ENCODE data around the gene ITGB7.

Gene ITGB7

DNA sequence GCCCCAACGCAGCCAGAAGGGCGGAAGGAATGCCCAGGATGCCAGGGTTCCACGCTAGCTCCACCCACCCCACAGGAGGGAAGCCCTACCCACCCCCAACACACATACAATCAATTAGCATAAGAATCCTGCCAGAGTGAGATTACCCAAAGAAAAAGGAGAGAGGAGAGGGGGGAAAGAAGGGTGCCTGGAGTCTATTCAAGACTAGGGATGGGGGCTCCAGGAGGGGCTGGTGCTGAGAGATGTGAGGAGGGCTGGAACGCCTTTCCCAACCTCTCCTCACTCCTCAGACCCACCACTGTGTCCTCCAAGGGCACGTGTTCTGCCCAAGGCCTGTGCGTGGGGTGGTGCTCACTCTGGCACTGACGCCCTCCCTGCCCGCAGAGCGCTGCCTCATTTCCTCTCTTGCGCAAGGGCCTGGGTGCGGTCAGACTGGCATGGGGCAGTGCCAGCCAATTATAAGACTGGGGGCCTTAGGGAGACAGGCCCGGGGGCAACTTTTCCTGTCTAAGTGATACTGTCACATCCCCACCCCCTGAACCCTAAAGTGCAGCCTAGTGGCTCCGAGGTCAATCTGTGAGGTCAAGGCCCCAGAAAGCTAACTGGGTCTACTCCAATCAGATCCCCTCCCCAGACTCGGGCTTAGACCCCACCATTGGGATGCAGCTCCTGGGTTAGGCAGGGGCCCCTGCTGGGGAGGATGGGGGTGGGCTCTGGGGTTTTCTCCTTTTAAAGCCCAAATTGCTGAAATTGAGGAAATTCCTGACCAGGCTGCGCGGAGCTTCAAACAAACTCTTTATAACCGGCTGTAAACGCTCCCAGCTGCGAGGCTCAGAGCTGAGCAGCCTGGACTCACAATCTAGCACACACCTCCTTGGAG lies 10.2 kb upstream of the ITGB7 start:
- TF ChIP-seq GATA3 (IDR thresholded peaks at IDR 0.05; ENCODE audit: low read depth, low read length) = no peak
- no peak for TF ChIP-seq GATA2 (IDR thresholded peaks at IDR 0.05; ENCODE audit: low read depth, low read length)

DNA sequence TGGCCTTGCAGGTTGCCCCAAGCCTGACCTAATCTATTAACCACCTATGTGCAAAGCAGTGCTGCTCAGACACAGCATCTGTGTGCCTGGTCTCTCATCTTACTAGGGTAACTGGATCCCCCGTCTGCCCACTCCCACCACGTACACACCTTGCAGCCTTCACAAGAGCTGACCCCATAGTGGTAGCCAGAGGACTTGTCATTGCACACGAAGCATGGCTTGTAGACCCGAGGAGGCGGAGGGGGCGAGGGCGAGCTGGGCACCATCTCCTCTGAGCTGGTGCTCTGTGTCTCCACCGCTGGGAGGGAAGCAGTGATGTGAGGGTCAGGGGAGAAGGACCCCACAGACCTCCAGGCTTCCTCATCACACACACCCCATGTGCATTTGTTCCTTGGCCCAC lies 8.4 kb upstream of the ITGB7 start:
- no peak for TF ChIP-seq GATA2 (IDR thresholded peaks at IDR 0.05; ENCODE audit: low read depth, low read length)
- TF ChIP-seq GATA3 (IDR thresholded peaks at IDR 0.05; ENCODE audit: low read depth, low read length) = no peak

DNA sequence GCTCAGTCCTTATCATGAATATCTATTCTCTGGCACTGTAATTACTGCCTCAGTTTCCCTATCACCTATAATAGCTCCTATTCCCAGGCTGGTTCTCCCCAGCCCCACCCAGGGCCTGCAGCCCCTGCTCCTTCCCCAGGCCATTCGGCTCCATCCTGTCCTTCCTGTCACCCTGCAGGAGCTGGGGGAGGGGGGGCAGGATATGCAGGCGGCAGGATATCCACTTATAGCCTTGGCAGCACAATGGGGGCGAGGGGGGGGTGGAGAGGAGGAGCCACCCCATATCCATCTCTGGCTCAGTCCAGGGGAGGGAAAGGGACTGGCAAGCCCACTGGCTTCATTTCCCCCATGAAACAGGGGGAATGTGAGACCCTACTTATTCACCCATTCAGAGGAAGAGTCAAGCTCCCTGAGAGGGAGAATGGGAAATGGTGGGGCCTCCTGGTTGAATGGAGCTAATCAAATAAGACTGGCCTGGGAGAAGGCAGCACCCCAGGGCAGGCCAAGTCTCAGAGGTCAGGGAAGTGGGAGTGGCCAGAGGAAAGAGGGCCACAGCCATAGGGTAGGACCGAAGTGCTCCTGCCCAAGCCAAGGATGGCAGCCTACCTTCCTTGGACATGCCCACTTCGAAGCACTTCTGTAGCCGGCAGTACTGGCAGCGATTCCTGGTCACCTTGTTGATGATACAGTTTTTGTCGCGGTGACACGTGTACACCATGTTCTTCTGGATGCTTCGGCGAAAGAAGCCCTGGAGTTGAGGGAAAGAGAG lies 7.8 kb upstream of the ITGB7 start:
- TF ChIP-seq GATA3 (IDR thresholded peaks at IDR 0.05; ENCODE audit: low read depth, low read length) (no peak), GATA2 (IDR thresholded peaks at IDR 0.05; ENCODE audit: low read depth, low read length) (no peak)

GRCh38 chr12:53214221-53214620 lies 7.2 kb upstream of the ITGB7 start:
- TF ChIP-seq GATA3 (IDR thresholded peaks at IDR 0.05; ENCODE audit: low read depth, low read length) (no peak), GATA2 (IDR thresholded peaks at IDR 0.05; ENCODE audit: low read depth, low read length) (no peak)

GRCh38 chr12:53213348-53213747 lies 6.3 kb upstream of the ITGB7 start:
- no peak; the same call in 1 of the 2 replicates for TF ChIP-seq GATA2 (IDR thresholded peaks at IDR 0.05; ENCODE audit: low read depth, low read length)
- no peak for TF ChIP-seq GATA3 (IDR thresholded peaks at IDR 0.05; ENCODE audit: low read depth, low read length)

GRCh38 chr12:53212931-53213330 lies 5.9 kb upstream of the ITGB7 start:
- TF ChIP-seq GATA2 (IDR thresholded peaks at IDR 0.05; ENCODE audit: low read depth, low read length) (no peak), GATA3 (IDR thresholded peaks at IDR 0.05; ENCODE audit: low read depth, low read length) (no peak)

DNA sequence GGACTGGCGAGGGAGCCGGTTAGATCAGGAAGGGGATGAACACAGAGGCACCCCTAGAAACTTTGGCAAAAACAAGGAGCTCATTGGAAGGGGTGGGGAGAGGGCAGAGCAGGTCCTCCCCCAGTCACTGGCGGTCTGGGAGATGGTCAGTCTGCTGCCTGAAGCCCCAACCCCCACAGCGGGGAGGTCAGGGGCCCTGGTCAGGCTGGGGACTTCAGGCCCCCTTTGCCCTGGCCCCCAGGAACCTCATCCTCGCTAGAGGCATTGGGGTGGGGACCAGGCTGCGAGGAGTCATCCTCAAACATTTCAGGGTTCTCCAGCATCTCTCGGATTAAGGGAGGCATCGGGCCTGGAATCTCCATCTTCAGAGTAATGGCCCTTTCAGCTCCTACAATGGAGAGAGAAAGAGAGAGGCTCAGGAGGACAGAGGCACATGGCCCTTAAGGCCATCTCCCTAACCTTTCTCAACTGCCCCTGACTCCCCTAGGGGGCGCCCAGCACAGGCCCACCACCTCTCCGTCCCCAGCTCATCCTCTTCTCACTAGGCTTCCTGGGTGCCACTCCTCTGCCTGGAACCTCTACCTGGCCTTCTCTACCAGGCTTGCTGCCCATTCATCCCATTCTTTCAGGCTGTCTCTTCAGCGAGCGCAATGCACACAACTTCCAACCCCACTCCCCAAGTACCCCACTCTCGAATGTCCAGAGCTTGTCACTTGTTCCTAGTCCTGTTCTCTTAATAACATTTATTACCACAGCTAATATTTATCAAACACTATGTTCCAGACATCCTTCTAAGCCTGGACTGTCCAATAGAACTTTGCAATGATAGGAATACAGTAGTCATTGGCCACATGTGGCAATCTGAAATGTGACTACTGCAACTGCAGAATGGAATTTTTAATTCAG lies 4.7 kb upstream of the ITGB7 start:
- TF ChIP-seq GATA2 (IDR thresholded peaks at IDR 0.05; ENCODE audit: low read depth, low read length) = no peak
- no peak for TF ChIP-seq GATA3 (IDR thresholded peaks at IDR 0.05; ENCODE audit: low read depth, low read length)

GRCh38 chr12:53210843-53211242 lies 3.8 kb upstream of the ITGB7 start:
- TF ChIP-seq GATA3 (IDR thresholded peaks at IDR 0.05; ENCODE audit: low read depth, low read length) = no peak
- no peak for TF ChIP-seq GATA2 (IDR thresholded peaks at IDR 0.05; ENCODE audit: low read depth, low read length)

GRCh38 chr12:53208877-53209463 lies 1.9 kb upstream of the ITGB7 start:
- TF ChIP-seq GATA3 (IDR thresholded peaks at IDR 0.05; ENCODE audit: low read depth, low read length) = no peak
- no peak for TF ChIP-seq GATA2 (IDR thresholded peaks at IDR 0.05; ENCODE audit: low read depth, low read length)

- no peak for TF ChIP-seq GATA2 (IDR thresholded peaks at IDR 0.05; ENCODE audit: low read depth, low read length)
- no peak for TF ChIP-seq GATA3 (IDR thresholded peaks at IDR 0.05; ENCODE audit: low read depth, low read length)
These were observed 1.4 kb upstream of the ITGB7 start for GRCh38 chr12:53208435-53208834.

DNA sequence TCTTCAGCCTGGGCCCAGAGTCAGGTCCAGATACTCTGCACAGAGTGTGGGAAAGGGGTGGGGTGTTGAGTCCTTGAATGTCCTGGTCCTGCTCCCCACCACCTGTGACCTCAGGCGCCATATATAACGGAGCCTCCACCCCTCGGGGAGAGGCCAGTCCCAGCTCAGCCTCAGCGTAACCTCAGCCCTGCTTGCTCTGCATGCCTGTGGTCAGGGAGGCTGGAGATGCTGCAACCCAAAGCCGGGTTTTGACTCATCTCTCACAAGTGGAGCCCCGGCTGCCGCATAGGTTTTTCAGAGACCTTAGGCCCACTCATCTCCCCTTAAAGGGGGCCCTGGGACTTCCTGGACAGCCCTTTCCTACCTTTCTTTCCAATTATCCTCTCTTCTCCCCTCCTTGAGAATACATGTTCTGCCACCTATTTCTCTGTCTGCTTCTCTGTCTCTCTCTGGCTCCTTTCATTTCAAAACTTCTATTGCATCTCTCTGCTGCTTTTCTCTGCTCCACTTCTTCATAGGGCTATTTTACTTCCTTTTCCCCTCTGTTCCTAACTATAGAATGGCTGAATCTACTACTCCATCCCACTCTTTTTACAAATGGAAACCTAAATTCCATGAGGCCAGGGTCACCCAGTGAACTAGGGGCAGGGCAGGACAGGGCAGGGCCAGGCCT lies 1.2 kb downstream of the ITGB7 start:
- TF ChIP-seq GATA2 (IDR thresholded peaks at IDR 0.05; ENCODE audit: low read depth, low read length) (no peak), GATA3 (IDR thresholded peaks at IDR 0.05; ENCODE audit: low read depth, low read length) (no peak)

DNA sequence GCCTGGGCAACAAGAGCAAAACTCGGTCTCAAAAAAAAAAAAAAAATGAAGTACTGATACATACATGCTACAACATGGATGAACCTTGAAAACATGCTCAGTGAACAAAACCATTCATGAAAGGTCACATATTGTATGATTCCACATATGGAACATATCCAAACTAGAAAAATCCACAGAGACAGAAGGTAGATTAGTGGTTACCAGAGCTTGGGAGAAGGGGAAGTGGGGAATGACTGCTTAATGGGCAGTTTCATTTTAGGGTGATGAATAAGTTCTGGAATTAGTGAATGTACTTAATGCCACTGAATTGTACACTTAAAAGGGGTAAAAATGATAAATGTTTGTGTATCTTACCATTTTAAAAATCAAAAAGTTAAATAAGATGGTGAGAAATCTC lies 2.7 kb downstream of the ITGB7 start:
- no peak for TF ChIP-seq GATA3 (IDR thresholded peaks at IDR 0.05; ENCODE audit: low read depth, low read length)
- TF ChIP-seq GATA2 (IDR thresholded peaks at IDR 0.05; ENCODE audit: low read depth, low read length) = no peak

DNA sequence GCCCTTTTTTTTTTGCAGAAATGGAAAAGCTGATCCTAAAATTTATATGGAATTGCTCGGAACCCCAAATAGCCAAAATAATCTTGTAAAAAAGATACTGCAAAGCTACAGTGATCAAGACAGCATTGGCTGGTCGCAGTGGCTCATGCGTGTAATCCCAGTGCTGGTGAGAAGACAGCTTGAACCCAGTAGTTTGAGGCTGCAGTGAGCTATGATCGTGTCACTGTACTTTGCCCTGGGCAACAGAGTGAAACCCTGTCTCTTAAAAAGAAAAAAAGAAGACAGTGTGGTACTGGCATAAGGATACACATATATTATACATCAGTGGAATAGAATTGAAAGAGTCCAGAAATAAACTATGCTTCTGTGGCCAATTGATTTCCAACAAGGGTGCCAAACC lies 5.4 kb downstream of the ITGB7 start:
- TF ChIP-seq GATA3 (IDR thresholded peaks at IDR 0.05; ENCODE audit: low read depth, low read length) (no peak), GATA2 (IDR thresholded peaks at IDR 0.05; ENCODE audit: low read depth, low read length) (no peak)

Data from SH-SY5Y (cell line).